Measurements from ENCODE around the gene LRFN2. TPM values are rescaled to one million over a fixed set of nuclear protein-coding genes. Genes with fewer than 3 reads are reported as not detected.

Gene LRFN2
- polyA plus RNA-seq, 1 of the 3 experiments (the other 2 are of a cell fraction) = 0.02 TPM

- no peak for DNase-seq
- TF ChIP-seq TAF1 (IDR thresholded peaks at IDR 0.05; ENCODE audit: borderline replicate concordance, low read depth, low read length) = no peak
- no peak for TF ChIP-seq SIN3A (IDR thresholded peaks at IDR 0.05; ENCODE audit: borderline replicate concordance, low read depth, low read length)
- TF ChIP-seq MEF2A (IDR thresholded peaks at IDR 0.05; ENCODE audit: borderline replicate concordance, low read depth) = no peak
- TF ChIP-seq EP300 (IDR thresholded peaks at IDR 0.05; ENCODE audit: borderline replicate concordance in 1 of 2, low read depth in 1 of 2, low read length in 1 of 2) = no peak
- no peak for TF ChIP-seq ZBTB33 (IDR thresholded peaks at IDR 0.05; ENCODE audit: borderline replicate concordance, low read depth)
- TF ChIP-seq RAD21 (IDR thresholded peaks at IDR 0.05; ENCODE audit: low read length) = no peak
- TF ChIP-seq FOXM1 (IDR thresholded peaks at IDR 0.05; ENCODE audit: low read depth) = no peak
- no peak for TF ChIP-seq FOXJ3 (CRISPR knock-in tag; IDR thresholded peaks at IDR 0.05)
- TF ChIP-seq, protein P1, sequence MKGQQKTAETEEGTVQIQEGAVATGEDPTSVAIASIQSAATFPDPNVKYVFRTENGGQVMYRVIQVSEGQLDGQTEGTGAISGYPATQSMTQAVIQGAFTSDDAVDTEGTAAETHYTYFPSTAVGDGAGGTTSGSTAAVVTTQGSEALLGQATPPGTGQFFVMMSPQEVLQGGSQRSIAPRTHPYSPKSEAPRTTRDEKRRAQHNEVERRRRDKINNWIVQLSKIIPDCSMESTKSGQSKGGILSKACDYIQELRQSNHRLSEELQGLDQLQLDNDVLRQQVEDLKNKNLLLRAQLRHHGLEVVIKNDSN (IDR thresholded peaks at IDR 0.05; ENCODE audit: borderline replicate concordance, low read depth) = no peak
- TF ChIP-seq RCOR1 (IDR thresholded peaks at IDR 0.05; ENCODE audit: low read length) = no peak
- TF ChIP-seq NRF1 (IDR thresholded peaks at IDR 0.05; ENCODE audit: low read depth, low read length) = no peak
- Histone ChIP-seq H3K36me3 (replicated peaks in 1 of 2; ENCODE audit: control insufficient read depth in 1 of 2, insufficient read depth in 2 of 2, low read length in 1 of 2) (no peaks in the 10 kb centered on the region), H3K4me2 (no peak overlapping the region), H3F3A (replicated peaks; ENCODE audit: insufficient read depth) (no peaks in the 10 kb centered on the region), H3K79me2 (ENCODE audit: insufficient read depth) (no peaks in the 10 kb centered on the region), H3K9me2 (no peaks in the 10 kb centered on the region), H2AFZ (ENCODE audit: low read depth) (no peak overlapping the region), H3K9ac (no peak overlapping the region), H4K20me1 (ENCODE audit: insufficient read depth) (no peaks in the 10 kb centered on the region), H3K9me3 (no peaks in the 10 kb centered on the region), H3K27me3 (ENCODE audit: insufficient read depth) (no peaks in the 10 kb centered on the region), H3K4me1 (ENCODE audit: control insufficient read depth in 1 of 2, insufficient read depth in 2 of 2, low read depth in 1 of 2, low read length in 1 of 2) (peaks cover 7 to 82% of the 10 kb centered on the region in 2 experiments; a peak in 3 of 4 replicates), H3K4me3 (ENCODE audit: low read depth in 2 of 2, low read length in 1 of 2) (no peak overlapping the region), H3K27ac (ENCODE audit: low read depth in 2 of 2, low read length in 1 of 2) (peak overlapping the region in 1 of 2 experiments; percentile 94; a peak in 2 of 4 replicates)
- CTCF ChIA-PET = interaction anchor here (0.6 to 1.4 kb wide), 4 partner anchors 33 to 269 kb away, joined by 4 to 5 read pairs (median 4); no protein-coding TSS in a partner anchor
- WGBS (ENCODE audit: low lambda C conversion rate) = 40% methylated on average over 2 of the region's 2 CpGs
- POLR2A ChIA-PET = interaction anchor here (1.0 to 1.1 kb wide), 2 partner anchors 18 to 41 kb away, joined by 4 to 7 read pairs; no protein-coding TSS in a partner anchor
Measured at GRCh38 chr6:40443842-40444241, 143.3 kb downstream of the LRFN2 start.

- CTCF ChIA-PET = interaction anchor here (0.9 kb wide), 1 partner anchor 1072 kb away, joined by 3 read pairs; no protein-coding TSS in a partner anchor
- peak overlapping the region in 1 of 2 experiments; percentile 94; a peak in 2 of 4 replicates for H3K27ac ChIP-seq (ENCODE audit: low read depth in 2 of 2, low read length in 1 of 2)
- H3K9ac ChIP-seq = no peak overlapping the region
- TF ChIP-seq ZBTB33 (IDR thresholded peaks at IDR 0.05; ENCODE audit: borderline replicate concordance, low read depth) (no peak), RAD21 (IDR thresholded peaks at IDR 0.05; ENCODE audit: low read length) (0 out of 2 replicates have a peak, but pooled peaks have one; percentile 1), RCOR1 (IDR thresholded peaks at IDR 0.05; ENCODE audit: low read length) (peak; percentile 46; the same call in 1 of the 2 replicates)
- POLR2A ChIA-PET = no interaction called here
- H3K79me2 ChIP-seq (ENCODE audit: insufficient read depth) = no peaks in the 10 kb centered on the region
- H4K20me1 ChIP-seq (ENCODE audit: insufficient read depth) = no peaks in the 10 kb centered on the region
- no peaks in the 10 kb centered on the region for H3K9me2 ChIP-seq
- H3K36me3 ChIP-seq (replicated peaks in 1 of 2; ENCODE audit: control insufficient read depth in 1 of 2, insufficient read depth in 2 of 2, low read length in 1 of 2) = no peaks in the 10 kb centered on the region
- H2AFZ ChIP-seq (ENCODE audit: low read depth) = no peak overlapping the region
- no peak overlapping the region for H3K4me2 ChIP-seq
- H3K4me1 ChIP-seq (ENCODE audit: control insufficient read depth in 1 of 2, insufficient read depth in 2 of 2, low read depth in 1 of 2, low read length in 1 of 2) = peaks cover 8 to 87% of the 10 kb centered on the region in 2 experiments; a peak in 3 of 4 replicates
- peak; percentile 55 for DNase-seq
- no peak overlapping the region for H3K4me3 ChIP-seq (ENCODE audit: low read depth in 2 of 2, low read length in 1 of 2)
- H3F3A ChIP-seq (replicated peaks; ENCODE audit: insufficient read depth) = no peaks in the 10 kb centered on the region
- H3K9me3 ChIP-seq = no peaks in the 10 kb centered on the region
- H3K27me3 ChIP-seq (ENCODE audit: insufficient read depth) = no peaks in the 10 kb centered on the region
- 67% methylated on average over 1 of the region's 3 CpGs for whole genome bisulfite sequencing (ENCODE audit: low lambda C conversion rate)
Measured at GRCh38 chr6:40442591-40442990, 144.6 kb downstream of the LRFN2 start.
